Right forelimb (tissue), 1 donor: ENCODE measurements around the gene LDLRAP1.

Source experiments
- DNase-seq: peaks from one replicate; pipeline ENCODE4 v3.0.0-alpha.2; 2018

LDLRAP1 gene

DNA sequence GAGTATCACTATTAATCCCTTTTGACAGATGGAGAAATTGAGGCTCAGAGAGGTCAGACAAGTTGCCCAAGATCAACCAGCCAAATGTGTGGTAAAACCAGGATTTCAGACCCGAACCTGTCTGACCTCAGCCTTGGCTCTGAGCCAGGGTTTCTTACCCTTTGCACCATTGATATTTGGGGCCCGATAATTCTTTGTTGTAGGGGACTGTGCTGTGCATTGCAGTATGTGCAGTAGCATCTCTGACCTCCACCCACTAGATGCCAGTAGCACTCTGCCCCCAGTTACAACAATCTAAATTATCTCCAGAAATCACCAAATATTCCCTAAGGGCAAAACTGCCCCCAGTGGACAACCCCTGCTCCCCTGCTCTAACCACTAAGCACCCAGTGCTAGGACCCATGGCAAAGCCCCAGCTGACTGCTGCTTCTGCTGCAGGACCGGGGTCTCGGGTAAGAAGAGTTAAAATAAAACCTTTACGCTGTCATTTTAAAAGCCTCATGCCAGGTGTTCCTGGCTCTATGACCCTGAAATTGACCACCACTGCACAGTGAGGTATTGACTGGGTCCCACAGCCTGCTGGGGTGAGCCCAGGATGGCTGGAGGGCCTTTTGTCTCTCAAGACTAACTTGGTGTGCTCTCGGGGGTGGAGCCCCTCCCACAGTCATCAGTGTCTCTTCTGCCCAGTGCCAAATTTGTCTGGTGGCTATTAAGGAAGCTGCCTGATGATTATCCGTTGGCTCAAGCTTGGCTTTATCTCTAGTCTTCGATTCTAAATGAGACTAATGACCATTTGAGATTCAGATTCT is 67.6 kb downstream of the LDLRAP1 start:
- no peak for DNase-seq

DNA sequence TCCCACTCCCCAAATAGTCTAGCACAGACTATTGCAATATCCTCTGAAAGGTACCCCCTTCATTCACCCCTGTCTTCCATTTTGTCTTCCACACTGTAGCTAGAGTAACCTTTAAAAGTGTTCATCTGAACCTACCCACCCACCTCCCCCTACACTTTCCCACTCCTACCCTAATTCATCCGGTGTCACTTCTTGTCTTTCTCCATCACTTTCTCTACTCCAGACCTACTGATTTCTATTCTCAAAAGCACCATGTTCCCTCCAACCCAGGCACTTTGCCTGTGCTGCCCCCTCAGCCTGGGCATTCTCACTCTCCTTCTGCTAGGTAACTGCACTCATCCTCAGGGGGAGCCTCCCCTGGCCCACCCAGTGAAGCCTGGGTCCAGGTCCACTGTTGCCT is 68.4 kb downstream of the LDLRAP1 start:
- DNase-seq: no peak

DNA sequence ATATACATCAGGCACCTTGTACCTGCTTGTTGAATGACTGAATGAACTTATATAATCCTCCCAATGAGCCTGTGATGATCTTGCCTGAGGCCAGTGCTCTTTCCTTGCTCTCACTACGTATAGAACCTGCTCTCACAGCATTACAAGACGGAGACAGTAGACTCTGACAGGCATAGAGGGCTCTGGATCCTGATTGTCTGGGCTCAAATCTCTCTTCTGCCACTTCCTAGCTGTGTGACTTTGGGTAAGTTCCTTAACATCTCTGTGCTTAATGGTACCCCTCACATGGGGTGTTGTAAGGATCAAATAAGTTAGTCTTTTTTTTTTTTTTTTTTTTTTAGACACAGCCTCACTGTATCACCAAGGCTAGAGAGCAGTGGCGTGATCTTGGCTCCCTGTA is 69.0 kb downstream of the LDLRAP1 start:
- no peak for DNase-seq

GRCh38 chr1:25613091-25613490 is 69.7 kb downstream of the LDLRAP1 start:
- DNase-seq: no peak

DNA sequence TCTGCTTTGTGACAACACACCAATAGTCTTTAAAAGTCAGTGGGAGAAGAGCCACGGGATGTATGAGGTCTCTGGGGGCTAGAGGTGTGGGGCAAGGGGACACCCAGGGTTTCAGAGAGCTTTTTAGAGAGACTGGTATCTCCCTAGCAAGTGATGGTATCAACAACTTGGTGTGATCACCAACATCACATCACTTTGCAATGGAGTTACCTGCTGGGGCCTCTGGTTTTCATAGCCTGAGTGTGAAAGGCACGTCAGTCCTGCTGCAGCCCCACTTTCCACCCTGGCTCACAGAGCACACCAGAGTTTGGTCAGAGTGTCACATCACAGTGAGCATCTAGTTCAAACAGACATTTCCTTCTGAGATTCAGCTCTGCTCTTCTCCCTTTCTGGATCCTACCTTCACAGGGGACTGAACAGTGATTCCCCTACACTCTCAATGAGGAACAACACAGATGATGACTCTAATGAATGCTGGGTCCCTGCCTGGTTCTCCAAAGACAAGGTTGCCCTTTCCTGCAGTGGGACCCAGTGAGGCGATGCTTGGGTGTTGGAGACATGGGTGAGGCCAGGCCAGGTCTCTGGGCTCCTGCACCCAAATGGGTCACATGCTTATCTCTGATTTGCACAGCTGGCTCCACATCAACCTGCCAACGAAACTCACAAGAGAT is 71.2 kb downstream of the LDLRAP1 start:
- DNase-seq: no peak

DNA sequence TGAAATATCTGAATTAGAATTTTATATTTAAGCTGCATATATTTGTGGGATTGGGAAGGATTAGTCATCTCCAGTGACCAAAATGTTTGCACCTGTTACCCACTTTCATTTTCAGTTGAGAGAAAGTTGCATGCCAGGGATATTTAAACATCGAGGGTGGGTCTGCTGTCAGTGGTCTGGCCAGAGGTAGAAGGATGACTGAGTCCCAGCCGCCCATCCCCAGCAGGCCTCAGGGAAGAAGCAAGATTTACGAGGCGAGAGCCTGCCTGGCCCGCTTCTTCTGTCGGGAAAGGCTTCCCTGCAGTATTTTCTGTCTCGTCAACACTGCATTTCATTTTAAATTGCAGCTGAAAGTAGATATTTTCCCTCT is 71.8 kb downstream of the LDLRAP1 start:
- DNase-seq: no peak

DNA sequence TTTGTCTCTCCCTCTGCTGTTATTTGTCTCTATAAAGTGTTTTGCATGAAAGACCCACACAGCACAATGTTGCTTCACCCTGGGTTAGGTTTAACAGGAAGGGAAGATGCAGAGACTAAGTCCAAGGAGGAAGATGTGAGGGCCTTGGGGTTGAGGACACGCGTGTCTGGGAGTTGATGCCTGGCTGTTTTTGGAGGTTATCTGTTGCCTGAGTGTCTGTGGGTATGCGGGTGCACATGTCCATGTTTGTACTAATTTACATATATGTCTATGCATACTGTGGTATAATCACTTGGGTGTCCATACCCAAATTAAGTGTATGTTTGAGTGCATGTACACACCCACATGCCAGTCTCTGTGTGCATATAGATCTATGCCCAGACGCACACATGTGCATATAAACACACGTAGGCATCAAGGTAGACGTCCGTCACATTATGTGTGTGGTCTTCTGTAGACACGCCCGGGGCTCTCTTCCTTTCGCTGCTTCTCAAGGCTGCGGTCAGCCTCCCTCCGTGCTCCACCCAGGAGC is 72.2 kb downstream of the LDLRAP1 start:
- DNase-seq: no peak

DNA sequence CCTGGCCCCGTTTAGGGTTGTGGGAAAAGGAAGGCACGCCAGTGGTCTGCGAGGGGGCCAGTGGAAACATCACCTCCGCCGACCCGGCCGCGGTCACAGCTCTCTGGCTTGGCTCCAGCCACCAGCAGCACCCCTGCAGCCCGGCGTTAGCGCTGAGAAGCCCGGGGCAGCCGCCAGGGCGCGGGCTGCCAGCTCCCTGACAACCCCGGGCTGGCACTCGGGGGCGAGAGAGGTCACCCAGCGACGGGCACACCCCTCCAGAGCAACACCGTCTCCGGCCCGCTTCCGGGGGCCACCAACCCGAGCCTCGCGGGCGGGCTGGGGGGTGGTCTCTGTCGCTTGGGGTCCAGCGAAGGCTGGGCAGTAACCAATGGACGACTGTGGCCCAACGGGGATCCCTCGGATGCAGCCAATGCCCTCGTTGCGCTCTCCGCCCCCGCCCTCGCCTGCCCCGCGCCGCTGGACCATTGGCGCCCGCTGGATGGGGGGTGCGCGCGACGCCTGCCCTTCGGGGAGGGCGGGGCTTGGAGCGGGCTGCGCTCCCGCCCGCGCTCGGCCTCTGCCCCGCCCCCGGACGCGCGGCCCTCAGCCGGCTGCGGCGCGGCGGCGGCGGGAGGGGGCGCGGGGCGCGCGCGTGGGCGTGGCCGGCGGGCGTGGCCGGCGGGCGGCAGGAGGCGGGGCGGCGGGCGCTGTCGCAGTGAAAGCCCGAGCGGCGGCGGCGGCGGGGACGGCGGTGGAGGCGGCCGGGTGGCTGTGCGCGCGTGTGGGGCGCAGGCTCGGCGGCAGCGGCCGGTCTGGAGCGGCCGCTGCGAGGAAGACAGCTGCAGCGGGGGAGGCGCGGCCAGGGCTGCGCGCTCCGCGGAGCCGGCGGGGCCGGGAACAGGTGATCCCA is 72.9 kb downstream of the LDLRAP1 start, which contains the start of gene MAN1C1:
MAN1C1 (plus strand) TSS at position 697 of the 892 bp plus-strand sequence. CDS start 1,007 bp downstream, outside the sequence.
- peak; percentile 87 for DNase-seq

GRCh38 chr1:25616987-25617624 is 73.7 kb downstream of the LDLRAP1 start:
- no peak for DNase-seq

GRCh38 chr1:25617625-25618432 is 74.4 kb downstream of the LDLRAP1 start:
- no peak for DNase-seq

- no peak for DNase-seq
These were observed 75.0 kb downstream of the LDLRAP1 start for GRCh38 chr1:25618433-25618808.
